CD4-positive, alpha-beta T cell treated with Interleukin-12 subunit alpha and Interleukin-12 subunit beta, for 1 hour (primary cell): ENCODE results near the gene RAB33B.
"Not testable (repeated sequence)": the region's sequence is repeated elsewhere in the genome, so short reads cannot be mapped to it uniquely, and the experiment has no call there.

Experiments
- DNase-seq: peaks from one replicate; pipeline ENCODE4 v3.0.0-alpha.2; 2020

The RAB33B gene

DNA sequence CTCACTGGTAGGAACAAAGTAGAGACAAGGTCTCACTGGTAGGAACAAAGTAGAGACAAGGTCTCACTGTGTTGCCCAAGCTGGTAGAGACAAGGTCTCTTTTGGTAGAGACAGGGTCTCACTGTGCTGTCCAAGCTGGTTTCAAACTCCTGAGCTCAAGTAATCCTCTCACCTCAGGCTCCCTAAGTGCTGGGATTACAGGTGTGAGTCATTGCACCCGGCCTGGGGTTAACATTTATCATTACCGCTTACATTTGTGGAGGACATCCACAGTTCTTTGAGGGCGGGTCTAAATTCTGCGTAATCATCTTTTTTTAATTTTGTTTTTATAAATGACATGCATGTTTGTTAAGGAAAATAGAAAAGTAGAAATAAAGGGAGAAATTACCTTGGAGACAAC, 12.0 kb downstream of the RAB33B start:
- DNase-seq = no peak

DNA sequence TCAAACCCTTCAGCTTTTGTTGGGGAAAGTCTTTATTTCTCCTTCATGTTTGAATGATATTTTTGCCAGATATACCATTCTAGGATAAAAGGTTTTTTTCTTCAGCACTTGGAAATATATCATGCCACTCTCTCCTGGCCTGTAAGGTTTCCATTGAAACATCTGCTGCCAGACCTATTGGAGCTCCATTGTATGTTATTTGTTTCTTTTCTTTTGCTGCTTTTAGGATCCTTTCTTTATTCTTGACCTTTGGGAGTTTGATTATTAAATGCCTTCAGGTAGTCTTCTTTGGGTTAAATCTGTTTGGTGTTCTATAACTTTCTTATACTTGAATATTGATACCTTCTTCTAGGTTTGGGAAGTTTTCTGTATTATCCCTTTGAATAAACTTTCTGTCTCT, 14.8 kb downstream of the RAB33B start:
- DNase-seq = not testable (repeated sequence)

DNA sequence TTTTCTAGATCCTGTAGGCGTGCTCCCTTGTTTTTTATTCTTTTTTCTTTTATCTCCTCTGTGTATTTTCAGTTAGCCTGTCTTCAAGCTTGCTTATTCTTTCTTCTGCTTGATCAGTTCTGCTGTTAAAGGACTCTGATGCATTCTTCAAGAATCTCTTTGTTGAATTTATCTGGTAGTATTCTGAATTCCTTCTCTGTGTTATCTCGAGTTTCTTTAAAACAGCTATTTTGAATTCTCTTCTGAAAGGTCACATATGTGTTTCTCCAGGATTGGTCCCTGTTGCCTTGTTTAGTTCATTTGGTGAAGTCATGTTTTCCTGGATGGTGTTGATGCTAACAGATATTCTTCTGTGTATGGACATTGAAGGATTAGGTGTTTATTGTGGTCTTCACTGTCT, 15.3 kb downstream of the RAB33B start:
- no peak for DNase-seq

DNA sequence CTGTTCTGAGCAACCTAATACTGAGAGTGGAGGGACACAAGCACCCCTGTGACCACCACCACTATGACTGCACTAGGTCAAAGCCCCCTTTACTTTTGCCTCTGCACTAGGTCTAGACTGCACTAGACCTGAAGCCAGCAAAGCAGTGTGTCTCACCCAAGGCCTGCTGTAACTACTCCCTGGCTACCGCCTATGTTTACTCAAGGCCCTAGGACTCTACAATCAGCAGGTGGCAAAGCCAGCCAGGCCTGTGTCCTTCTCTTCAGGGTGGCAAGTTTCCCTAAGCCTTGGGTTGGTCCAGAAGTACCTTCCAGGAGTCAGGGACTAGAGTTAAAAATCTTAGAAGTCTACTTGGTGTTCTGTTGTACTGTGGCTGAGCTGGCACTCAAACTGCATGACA, 15.9 kb downstream of the RAB33B start:
- DNase-seq = no peak

DNA sequence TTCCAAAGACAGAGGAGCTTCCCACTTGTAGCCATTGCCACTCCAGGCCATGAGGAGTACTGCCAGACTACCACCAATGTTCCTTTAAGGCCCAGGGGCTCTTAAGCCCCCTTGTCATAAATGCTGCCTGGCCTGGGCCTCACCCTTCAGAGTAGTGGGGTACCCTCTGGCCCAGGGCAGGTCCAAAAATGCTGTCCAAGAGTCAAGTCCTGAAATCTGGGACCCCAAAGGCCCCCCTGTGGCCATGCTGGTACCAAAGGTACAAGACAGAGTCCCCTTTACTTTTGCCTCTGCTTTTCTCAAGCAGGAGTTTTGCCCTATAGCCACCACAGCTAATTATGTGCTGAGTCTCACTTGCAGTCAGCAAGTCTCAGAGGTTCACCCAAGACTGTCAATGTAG, 16.4 kb downstream of the RAB33B start:
- no peak for DNase-seq

DNA sequence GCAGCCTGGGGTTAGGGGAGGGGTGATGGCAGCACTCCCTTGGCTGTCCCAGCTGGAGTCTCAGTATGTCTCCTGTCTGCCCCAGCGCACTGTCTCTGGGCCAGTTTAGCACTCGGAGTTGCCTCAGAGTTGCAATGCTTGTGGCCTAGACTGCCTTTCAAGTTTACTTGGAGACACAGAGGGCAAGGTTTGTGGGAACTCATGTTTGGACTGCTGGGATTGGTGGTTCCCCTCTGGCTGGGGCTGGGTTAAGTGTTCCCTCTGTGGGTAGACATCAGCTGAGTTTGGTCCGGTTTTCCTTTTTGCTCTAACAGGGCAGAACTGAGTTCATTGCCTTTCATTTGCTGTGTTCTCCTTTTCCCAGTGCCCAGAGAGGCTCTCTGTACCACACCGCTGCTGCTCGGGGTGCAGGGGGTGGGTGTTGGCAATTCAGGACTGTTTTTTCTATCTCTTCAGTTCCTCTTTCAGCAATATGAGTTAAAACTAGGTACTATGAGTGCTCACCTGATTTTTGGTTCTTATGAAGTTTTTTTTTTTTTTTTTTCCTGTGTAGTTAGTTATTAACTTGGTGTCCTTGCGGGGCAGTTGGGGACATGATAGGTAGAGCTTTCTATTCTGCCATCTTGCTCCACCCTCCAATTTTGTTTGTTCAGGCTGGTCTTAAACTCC, 17.2 kb downstream of the RAB33B start:
- no peak for DNase-seq

DNA sequence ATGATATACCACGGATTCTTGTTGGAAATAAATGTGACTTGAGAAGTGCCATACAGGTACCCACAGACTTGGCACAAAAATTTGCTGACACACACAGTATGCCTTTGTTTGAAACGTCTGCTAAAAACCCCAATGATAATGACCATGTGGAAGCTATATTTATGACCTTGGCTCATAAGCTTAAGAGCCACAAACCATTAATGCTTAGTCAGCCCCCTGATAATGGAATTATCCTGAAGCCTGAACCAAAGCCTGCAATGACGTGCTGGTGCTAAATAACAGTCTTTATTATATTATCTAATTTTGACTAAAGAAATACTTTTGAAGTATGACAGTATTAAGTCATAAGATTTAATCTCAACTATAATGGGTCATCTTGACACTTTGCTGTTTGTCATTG, 18.9 kb downstream of the RAB33B start:
- DNase-seq = no peak

DNA sequence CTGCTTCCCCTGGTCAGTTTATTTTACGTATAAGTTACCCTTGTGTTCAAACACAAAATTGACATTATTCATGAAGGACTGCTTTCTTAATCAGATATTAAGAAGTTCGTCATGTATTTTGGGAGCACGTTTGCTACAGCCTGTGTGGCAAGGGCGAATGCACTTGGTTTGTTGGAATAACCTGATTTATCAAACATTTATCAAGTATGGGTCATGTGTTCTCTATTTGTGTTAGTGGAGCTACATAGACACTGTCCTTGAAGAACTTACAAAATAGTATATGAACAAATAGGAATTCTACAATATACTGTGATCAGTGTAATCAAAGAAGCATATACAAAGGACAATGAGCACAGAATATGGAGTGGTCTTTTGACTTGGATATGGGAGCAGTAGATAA, 22.4 kb downstream of the RAB33B start:
- DNase-seq = no peak

DNA sequence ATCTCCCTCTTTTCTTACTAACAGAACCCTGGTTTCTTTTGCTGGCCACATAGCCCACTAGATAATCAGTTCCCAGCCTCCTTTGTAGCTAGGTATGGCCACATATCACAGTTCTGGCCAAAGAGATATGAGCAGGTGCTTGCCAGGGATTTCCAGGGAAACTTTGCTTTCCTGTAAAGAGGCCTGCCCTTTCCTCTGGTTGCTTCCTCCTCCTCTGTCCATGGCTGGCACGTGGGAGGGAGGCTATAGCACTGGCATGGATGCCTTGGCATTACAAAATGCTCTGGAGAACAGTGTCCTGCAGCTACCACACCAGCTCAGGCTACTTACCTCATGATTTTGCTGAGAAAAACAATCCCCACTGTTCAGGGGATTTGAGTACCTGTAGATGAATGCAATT, 27.5 kb downstream of the RAB33B start:
- DNase-seq = no peak

DNA sequence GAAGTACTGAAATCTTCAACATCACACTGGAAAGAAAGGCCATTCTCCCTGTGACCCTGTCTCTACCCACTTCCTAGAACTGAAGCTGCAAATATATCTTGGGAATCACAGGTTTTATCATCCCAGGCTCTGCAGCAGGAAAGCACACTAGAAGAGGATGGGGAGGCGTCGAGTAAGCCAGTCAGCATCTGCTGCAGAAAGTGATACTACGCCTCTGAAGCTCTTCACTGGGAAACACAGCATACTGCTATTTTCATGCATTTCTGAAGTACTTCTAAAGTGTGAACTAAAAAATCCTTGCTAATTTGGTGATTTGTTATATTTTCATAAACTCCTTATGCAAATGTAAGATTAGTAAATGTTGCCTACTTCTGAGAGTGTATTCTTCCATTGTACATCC, 29.1 kb downstream of the RAB33B start:
- DNase-seq = no peak

DNA sequence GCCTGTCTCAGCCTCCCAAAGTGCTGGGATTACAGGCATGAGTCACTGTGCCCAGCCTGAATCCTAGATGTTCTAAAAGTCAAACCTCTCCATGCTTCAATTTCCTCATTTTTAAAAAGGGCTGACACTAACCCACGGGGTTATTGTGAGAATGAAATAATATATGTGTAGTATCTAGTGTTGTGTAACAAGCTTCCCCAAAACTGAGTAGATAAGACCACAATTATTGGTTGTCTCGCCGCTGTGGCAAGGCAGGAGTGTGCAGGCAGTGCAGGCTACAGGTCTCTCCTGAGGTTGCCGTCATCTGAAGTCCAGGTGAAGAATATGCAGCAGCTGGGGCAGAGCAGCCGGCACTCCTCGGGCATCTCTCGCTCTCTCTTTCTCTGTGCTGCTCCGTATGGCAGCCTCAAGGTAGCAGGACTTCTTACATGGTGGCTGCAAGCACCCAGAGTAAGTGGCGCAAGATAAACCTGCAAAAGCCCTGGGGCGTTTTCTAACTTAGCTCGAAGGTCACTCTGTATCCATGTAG, 30.9 kb downstream of the RAB33B start:
- DNase-seq = no peak

DNA sequence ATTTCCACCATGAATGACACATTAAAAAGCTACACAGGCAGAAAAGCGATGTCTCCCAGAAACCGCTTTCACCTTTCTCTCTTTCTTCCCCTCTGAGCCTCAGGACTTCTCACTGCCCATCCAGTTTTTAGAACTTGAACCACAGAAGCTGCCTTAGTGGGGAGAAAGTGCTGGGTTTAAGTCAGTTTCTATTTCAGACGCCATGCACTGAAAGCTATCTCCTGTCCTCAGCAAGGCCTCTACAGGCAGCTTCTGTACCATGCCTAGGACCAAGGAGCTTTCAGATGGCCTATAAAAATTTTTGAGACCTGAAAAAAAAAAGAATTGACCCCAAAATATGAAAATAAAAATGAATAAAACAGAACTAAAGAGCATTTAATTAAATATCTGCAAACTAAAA, 34.5 kb downstream of the RAB33B start:
- no peak for DNase-seq

DNA sequence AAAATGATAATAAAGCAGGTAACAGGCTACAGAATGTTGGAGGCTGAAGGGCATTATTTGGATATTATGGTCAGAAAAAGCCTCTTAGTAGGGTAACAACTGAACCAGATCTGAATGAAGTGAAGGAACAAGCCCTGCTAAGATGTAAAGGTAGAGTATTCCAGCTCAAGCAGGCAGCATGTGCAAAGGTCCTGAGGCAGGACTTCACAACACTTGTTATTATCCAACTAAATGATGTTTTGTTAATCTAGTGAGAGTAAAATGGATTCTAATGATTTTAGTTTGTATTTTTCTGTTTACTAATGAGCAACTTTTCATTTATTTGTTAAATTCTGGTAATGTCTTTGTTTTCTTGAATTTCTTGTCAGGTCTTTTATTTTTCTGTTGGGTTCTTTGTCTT, 35.7 kb downstream of the RAB33B start:
- no peak for DNase-seq

DNA sequence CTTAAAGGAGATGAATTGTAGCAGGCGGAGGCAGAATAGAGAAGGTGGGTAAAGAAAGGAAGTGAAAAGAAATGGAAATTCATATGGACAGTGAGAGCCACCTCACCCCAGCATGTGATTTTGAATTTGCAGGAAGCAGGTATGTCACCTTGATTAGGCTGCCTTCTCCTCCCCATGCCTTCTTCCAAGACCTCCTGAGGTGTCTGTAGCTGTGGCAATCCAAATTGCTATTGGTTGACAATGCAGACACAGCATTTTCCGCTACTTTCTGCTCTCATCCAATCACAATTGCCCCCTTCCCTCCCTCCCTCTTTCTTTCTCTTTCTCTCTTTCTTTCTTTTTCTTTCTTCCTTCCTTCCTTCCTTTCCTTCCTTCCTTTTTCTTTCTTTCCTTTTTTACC, 38.5 kb downstream of the RAB33B start:
- DNase-seq = no peak

DNA sequence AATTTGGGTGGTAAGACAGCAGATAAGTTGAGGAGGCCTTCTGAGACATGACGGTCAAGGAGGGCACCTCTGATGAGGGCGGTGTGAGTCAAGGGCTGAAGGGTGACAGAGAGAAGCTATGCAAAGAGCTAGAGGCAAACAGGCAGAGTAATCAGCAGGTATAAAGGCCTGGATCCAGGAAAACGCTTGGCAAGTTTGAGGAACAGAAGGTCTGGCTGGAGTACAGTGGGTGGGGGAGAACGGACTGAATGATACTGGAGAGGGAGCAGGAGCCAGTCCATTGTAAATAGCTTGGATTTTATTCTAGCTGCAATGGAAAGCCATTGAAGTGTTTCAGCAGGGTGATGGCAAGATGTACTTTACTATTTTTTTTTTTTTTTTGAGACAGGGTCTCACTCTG, 39.3 kb downstream of the RAB33B start:
- DNase-seq = no peak

DNA sequence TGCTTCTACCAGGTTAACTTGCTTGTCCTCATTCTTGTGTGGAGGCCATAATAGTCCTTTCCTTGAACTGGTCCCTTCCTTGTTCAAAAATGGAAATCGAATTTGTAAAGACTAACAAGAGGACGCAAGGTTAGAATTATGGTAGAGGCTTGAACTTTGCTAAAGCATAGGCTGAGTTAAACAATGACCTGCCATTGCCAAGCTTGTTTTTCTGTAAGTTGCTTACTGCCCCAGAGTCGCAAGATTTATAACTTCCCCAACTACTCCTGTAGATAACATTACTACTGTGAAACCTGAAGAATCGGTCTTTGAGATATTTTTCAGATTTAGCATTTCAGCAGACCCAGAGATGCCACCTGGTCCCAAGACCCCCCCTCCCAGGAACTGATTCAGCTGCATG, 45.3 kb downstream of the RAB33B start:
- no peak for DNase-seq

DNA sequence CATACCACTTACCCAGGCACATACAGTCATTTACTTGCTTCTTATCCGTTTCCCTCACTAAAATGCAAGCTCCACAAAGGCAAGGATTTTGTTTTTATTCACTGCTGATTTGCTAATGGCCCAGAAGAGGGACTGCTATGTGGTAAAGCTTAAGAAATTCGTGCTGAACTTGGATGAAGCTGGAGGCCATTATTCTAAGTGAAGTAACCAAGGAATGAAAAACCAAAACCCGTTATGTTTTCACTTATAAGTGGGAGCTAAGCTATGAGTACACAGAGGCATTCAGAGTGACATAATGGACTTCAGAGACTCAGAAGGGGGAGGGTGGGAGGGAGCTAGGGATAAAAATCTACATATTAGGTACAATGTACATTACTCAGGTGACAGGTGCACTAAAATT, 47.2 kb downstream of the RAB33B start:
- DNase-seq = no peak

DNA sequence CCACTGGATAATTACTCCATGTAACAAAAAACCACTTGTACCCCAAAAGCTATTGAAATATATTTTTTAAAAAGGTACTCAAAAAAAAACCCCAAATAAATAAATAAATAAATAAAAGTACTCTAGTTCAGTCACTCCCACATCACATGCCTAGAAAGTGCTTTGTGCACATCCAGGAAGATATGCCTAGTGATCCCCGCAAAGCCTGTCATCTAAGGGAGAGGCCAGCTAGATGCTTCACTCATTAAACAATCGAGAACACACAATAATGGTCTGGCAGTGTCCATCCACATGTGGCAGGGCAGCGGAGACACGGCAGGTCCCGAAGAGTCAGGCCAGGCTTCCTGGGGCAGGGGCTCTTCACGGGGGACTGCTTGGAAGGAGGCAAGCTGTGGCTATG, 47.6 kb downstream of the RAB33B start:
- no peak for DNase-seq

DNA sequence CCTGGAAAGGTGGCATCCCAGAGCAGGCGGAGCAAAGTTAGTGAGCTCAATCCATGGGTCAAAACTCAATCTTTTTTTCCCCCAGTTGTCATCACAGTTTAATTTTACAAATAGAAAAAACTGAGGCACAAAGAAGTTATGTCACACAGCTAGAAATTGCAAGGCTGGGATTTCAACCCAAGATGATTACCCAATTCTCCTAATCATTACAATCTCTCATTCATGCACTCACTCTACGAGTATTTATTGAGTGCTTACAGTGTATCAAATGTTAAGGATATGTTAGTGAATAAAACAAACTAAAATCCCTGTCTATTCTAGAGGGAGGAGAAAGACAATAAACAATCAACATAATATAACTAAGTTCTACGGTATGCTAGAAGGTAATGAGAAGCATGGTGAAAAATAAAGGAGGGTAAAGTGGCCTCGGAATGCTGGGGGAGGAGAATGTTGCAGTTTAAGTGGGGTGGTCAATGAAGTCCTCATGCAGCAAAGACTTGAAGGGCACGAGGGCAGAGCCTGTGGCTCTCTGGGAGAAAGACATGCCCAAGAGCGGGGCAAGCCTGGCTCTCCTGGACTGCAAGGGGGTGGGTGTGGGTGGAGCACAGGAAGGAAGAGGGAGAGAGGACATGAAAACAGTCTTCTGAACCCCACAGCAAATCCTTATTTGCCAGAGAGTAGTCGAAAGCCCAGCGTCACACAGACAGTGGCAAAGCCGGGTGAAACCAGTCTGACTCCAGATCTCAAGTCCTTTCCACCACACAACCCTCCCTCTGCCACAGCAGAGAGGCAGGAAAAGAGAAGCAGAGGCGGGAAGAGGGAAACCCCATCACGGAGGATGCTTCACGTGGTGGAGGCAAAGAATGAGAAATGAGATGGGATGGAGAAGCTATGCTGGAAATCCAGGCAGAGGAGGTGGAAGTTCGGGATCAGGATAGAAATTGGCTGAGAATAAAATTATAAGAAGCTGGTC, 48.3 kb downstream of the RAB33B start:
- no peak for DNase-seq

DNA sequence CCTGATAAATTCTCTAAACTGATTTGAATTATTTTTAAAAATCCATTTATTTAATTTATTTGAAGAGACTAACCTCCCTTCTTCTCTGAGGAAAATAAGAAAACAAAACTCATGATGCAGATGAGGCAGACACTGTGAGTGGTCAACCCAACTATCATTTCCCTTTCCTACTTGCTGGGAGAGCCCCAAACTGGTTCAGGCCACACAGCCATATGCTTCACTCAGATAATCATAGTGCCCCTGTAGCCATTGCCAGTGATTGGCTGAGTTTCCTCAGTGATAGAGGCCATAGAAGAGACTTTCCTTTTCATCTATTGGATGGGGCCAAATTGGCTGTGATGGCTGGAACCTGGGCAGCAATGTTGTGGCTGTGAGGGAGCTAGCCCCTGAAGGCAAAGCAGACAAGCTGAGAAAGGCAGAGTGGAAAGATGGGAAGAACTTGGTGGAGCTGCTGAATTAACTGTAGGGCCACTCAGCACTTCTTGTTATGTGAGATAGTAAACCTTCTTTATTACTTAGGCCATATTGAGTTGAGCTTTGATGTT, 49.8 kb downstream of the RAB33B start:
- DNase-seq = no peak

DNA sequence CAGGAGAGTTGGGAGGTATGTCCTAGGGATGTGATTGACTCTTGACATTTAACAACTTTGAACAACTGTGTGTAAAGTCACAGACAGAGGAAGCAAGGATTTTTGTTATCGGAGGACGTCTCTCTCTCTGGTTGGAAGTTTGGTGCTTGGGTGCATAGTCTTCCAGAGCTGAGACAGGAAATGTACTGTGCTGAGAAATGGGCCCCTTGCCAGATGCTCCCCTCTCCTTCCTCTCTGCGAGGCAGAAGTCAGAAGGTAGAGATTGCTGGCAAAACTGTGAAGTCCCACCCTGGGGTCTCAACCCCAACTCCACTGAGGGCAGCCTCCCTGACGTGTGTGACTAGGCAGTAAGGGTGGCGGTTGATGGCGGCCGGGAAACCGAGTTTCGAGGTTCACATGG, 52.9 kb downstream of the RAB33B start:
- DNase-seq = no peak

DNA sequence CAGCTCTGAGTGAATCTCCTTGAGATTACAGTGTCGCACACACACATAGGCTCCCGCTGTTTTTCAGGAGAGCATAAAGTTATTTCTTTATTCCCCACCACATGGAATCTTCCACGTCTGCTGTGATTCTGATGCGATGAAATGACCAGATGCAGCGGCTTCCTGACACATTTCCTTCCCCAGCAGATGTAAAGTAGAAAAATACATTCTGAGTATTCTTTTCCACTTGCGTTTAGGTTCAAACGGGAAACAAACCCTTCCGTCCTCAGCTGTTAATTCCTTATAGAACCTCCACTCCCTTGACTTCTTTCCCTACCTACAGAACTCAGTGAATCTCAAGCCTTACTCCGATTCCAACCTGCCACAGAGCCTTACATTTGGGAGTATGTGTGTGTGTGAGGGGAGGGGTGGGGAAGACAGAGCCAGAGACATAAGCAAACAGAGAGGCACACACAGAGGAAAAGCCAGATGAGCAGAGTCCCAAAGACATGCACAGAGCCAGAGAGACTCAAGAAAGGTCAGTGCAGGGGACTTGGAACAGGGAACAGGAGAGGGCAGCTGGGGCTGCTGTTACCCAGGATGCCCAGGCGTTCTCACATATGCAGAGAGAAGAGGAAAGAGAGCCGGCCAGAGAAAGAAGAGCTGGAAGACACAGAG, 54.8 kb downstream of the RAB33B start:
- DNase-seq = no peak

DNA sequence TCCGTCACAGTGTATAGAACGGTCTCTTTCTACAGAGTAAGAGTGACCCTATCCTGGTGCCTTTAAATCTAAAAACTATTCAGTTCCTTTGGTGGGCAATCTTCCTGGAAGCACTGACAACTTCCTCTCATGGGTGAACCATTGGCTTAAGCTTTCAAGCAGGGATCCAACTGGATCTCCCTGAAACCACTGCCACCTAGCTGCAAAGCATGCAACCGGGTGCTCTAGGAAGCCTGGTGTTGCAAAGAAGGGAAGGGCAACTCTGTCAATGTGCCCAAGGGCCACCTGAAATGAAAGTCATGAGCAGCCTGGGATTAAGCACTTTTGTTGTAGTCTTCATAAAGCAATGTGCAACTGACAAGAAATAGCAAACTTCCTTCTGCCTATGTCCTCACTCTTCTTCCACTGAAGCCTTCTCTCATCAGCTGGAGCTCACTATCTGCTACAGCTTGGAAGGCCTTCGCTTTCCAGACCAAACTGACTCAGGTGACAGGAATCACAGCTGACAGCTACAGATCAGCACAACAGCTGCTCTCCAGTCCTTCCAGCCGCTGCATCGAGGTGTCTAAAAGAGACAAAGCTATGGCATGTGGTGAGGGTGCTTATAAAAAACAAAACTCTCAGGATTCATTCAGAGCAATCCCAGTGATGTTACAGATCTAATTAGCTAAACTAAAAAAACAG, 55.9 kb downstream of the RAB33B start:
- DNase-seq = no peak
